HAP-1 (cell line): ENCODE measurements around the gene TYMP.

Source experiments
- DNase-seq, 2 experiments: peaks; one replicate each; pipeline ENCODE4 v3.0.0-alpha.2; 2016 to 2020; ENCODE audit warnings: low spot score in 2 of 2
- H3K27me3 ChIP-seq: fragments of 250-450 bp; sonication (Bioruptor Pico); 2 replicates; pipeline ENCODE4 v1.5.1; 2020; ENCODE audit warnings: low read depth, mild to moderate bottlenecking, moderate library complexity
- H3K36me3 ChIP-seq: fragments of 250-450 bp; sonication (Bioruptor Pico); replicated peaks from 2 replicates; pipeline ENCODE4 v1.5.1; 2020; ENCODE audit warnings: mild to moderate bottlenecking
- H3K4me1 ChIP-seq: fragments of 250-450 bp; sonication (Bioruptor Pico); 2 replicates; pipeline ENCODE4 v1.5.1; 2020; ENCODE audit warnings: mild to moderate bottlenecking
- H3K4me3 ChIP-seq: fragments of 250-450 bp; sonication (Bioruptor Pico); 2 replicates; pipeline ENCODE4 v1.5.1; 2020; ENCODE audit warnings: mild to moderate bottlenecking, moderate library complexity
- H3K9me3 ChIP-seq: fragments of 250-450 bp; sonication (Bioruptor Pico); 2 replicates; pipeline ENCODE4 v1.5.1; 2020; ENCODE audit warnings: mild to moderate bottlenecking, moderate library complexity
- in situ Hi-C: fragments of 300-500 bp; cut with MboI; formaldehyde crosslinking; loops from 3 replicates; pipeline ENCODE4 v1.14.3; 2020; ENCODE audit warnings: low sequenced_read_pairs, inconsistent platforms, mixed read lengths

TYMP gene, protein sequence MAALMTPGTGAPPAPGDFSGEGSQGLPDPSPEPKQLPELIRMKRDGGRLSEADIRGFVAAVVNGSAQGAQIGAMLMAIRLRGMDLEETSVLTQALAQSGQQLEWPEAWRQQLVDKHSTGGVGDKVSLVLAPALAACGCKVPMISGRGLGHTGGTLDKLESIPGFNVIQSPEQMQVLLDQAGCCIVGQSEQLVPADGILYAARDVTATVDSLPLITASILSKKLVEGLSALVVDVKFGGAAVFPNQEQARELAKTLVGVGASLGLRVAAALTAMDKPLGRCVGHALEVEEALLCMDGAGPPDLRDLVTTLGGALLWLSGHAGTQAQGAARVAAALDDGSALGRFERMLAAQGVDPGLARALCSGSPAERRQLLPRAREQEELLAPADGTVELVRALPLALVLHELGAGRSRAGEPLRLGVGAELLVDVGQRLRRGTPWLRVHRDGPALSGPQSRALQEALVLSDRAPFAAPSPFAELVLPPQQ

DNA sequence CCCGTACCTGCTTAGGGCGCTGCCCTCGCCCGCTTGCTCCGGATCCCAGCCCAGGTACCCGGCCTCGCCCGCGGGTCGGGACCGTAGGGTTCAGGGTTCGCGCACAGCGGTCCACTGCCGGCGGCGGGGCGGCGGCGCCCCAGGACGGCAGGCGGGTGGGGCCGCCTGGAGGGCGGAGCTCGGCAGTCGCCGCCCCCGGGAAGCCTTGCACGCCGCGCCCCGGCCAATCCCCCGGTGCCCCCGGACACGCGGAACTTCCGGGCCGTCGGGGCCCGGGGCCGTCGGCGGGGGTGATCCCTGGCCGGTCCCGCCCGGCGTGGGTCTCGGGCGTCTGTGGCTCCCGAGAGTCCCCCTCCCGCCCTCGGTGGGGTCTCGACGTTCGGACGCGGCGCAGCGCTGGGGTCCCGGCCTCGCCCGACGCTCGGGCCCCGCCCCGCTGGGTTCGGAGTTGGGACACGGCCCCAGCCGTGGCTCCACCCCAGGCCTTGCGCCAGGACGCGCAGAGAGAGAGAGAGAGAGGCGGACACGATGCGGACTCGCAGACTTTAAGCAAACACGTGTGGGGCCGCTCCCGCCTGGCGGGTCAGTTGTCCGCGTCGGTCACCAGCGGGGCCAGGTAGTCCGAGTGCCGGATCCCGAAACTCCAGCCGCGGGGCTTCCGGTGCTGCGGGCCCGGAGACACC, at the start of gene TYMP:
TYMP (minus strand) TSS at position 116 of the 683 bp plus-strand sequence. CDS start 303 bp downstream, outside the sequence.
- in situ Hi-C loops: no loop called here
- Histone ChIP-seq H3K9me3 (no peaks in the 10 kb centered on the region), H3K4me1 (peaks cover 17% of the 10 kb centered on the region), H3K27me3 (no peaks in the 10 kb centered on the region), H3K4me3 (peak within 1 kb of the TSS; percentile 48), H3K36me3 (peaks cover 3% of the 10 kb centered on the region; the same call in 1 of the 2 replicates)
- DNase-seq: peak; percentile 34 to 81

DNA sequence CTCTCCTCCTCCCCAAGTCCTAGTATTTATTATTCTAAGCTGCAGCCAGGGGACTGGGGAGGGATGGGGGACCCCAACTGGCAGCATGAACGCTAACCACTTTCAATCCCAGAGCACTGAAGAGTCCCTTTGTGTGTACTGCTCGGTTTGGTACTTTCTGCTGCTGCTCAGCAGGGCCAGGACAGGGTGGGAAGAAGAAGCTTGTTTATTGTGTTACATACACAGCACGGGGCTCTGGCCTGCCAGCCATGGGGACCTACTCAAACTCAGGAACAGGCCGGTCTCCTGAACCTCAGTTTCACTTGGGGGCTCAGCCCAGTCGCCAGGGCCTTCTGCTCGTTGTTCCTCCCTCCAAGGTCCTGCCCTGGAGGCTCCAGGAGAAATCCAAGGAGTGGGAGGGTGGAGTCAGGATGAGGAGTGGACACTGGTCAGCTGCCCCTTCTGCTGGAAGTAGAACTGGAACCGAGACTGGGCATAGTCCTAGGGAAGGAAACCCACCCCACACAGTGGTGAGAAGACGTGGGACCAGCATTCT, 49.0 kb upstream of the TYMP start:
- Histone ChIP-seq H3K9me3 (no peaks in the 10 kb centered on the region), H3K4me1 (peaks cover 11% of the 10 kb centered on the region), H3K4me3 (no peak overlapping the region), H3K27me3 (no peaks in the 10 kb centered on the region), H3K36me3 (peaks cover 55% of the 10 kb centered on the region)
- DNase-seq: no peak
- in situ Hi-C loops: no loop called here

DNA sequence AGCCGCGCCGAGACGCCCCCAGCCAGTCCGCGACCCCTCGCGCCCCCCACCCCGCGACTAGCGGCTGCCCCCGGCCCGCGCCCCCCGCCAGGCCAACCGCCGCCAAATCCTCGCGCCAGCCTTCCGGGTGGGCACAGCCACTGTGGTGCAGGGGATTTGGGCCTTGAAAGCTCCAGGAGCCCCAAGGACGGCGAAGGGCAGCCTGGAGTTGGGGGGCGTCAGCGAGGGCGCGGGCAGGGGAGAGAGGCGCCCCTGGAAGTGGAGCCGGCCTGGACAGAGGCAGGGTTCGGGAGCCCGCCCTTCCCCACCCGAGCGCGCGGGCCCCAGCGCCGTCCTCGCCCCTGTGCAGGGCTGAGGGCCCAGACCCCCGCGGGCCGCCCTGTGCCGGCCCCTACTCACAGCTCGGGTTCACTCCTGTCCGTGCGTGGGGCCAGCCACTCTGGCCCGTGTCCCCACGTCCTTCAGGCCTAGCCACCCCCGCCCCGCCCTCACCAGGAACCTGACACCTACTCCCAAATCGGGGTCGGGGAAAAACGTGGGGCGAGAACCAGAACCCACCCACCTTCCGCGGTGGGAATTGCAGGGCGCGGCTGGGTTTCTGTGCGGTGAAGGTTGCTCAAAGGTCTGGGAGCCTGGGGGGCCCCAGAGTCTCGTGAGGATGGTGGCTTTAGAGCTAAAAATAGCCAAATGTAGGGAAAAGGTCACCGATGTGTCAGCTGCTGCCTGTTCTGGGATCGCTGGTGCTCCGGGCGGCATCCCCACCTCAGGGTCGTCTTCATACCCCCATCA, 48.4 kb upstream of the TYMP start, which contains the start of gene CPT1B:
CPT1B (minus strand) TSS at position 441 of the 789 bp plus-strand sequence. CDS start 512 bp downstream, outside the sequence.
- no peak for DNase-seq
- H3K4me1 ChIP-seq: peaks cover 7% of the 10 kb centered on the region
- H3K4me3 ChIP-seq: no peak within 1 kb of the TSS
- H3K36me3 ChIP-seq: peaks cover 62% of the 10 kb centered on the region
- in situ Hi-C loops: no loop called here
- no peaks in the 10 kb centered on the region for H3K9me3 ChIP-seq
- no peaks in the 10 kb centered on the region for H3K27me3 ChIP-seq

DNA sequence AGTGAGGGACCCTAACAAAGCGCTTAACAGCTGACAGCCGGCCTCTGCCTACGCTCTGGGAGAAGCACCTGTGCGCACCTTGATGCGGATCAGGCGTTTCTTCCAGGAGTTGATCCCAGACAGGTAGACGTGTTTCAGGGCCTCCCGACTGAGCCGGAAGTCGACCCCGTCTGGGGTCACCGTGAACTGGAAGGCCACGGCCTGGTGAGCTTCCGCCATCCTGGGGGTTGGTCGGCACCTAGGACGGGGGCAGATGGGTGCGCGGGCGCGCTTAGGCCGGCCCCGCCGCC, 47.8 kb upstream of the TYMP start:
- H3K36me3 ChIP-seq: peaks cover 67% of the 10 kb centered on the region
- H3K4me1 ChIP-seq: peaks cover 7% of the 10 kb centered on the region
- no peak overlapping the region for H3K4me3 ChIP-seq
- in situ Hi-C loops: no loop called here
- DNase-seq: no peak
- no peaks in the 10 kb centered on the region for H3K27me3 ChIP-seq
- H3K9me3 ChIP-seq: no peaks in the 10 kb centered on the region

DNA sequence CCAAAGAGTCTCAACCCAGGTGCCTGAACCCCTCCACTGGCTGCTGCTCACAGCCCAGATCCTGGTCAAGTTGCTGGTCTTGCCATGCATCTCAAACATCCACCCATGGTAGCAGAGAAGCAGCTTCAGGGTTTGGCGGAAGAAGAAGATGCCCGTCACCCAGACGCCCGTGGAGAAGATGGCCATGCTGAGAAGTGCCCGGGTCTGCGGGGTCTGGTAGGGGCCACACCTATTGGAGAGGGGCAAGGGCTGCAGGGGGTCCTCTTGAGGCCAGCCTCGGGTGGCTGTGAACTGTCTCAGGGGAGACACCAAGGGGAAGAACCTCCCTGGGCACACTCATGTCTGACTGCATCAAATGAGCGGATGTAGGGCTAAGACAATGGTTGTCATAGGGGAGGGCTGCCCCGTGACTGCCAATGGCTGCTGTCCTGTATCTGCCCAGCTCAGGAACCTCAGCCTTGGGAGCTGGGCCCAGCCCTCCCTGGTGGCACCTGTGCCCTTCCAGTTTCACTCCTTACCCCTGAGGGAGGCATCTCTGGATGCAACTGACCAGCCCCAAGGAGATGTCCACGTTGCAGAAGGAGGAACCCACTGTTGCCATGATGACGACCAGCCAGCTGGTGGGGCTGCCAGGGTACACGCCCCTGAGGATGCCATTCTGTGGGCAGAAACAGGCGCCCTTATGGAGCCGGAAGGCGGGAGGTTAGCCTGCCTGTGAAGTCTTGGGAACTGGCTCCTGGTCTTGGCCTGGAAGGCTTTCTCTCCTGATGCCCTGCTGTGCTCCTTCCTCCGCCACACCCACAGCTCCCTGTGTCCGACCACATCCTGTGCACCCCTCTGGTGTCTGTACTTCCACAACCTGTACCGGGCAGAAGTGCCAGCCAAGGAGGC, 47.2 kb upstream of the TYMP start:
- H3K36me3 ChIP-seq: peaks cover 73% of the 10 kb centered on the region
- in situ Hi-C loops: no loop called here
- no peaks in the 10 kb centered on the region for H3K9me3 ChIP-seq
- no peak overlapping the region for H3K4me3 ChIP-seq
- no peaks in the 10 kb centered on the region for H3K27me3 ChIP-seq
- peaks cover 7% of the 10 kb centered on the region for H3K4me1 ChIP-seq
- no peak for DNase-seq

DNA sequence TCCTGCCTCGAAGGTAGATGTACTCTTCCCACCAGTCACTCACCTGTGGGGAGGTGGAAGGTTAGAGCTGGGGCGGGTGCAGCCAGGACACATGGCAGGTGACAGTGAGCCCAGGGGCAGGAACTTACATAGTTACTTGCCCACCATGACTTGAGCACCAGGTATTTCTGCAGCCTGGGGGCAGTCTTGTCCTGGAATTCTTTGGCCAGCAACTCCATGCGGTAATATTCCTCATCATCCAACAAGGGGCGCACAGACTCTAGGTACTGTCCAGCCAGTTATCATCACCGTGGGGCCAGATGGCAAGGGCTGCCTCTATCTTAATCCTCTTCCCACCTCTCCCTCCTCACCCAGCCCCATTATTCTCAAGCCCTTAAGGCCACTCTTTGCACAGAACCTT, 46.3 kb upstream of the TYMP start:
- Histone ChIP-seq H3K36me3 (peaks cover 79% of the 10 kb centered on the region), H3K9me3 (no peaks in the 10 kb centered on the region), H3K4me1 (no peaks in the 10 kb centered on the region), H3K27me3 (no peaks in the 10 kb centered on the region), H3K4me3 (no peak overlapping the region)
- DNase-seq: peak; percentile 17 to 45
- in situ Hi-C loops: no loop called here

DNA sequence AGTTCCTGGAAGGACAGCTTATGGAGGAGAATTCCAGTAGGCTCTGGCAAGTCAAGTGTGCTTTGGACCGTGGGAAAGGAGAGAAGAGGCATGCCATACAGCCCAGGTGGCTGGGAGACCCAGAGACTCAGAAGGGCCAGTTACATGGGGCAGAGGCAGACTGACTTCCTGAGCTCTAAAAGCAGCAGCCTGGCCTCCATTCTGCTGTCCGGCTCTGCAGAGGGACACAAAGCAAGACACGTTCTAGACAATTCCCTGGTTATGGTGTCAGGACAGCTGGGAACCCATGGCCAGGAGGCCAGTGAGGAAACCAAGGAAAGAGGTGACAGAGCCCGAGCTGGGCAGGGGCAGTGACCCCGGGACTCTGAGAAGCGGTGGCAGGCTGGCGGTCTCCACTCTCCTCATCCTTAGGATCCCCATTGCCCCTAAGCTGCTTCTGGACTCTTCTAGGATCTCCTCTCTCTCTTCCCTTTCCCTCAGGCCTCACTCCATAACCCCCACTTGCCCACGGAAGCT, 45.7 kb upstream of the TYMP start:
- Histone ChIP-seq H3K9me3 (no peaks in the 10 kb centered on the region), H3K27me3 (no peaks in the 10 kb centered on the region), H3K36me3 (peaks cover 81% of the 10 kb centered on the region), H3K4me1 (no peaks in the 10 kb centered on the region), H3K4me3 (no peak overlapping the region)
- DNase-seq: no peak
- in situ Hi-C loops: no loop called here

DNA sequence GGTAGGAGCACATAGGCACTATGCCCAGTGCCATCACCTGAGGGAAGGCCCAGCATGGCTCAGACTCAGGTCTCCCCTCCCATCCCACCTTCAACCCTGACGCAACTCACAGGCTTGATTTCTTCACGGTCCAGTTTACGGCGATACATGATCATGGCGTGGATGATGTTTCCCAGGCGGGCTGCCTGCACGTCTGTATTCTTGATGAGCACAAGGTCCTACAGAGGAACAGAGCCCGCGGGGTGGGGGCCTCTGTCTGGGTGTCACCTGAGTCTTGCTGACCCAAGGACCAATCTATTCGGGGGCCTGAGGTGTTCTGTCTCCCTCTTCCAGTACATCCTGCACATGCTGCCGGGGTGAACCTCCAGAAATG, 44.6 kb upstream of the TYMP start:
- no peaks in the 10 kb centered on the region for H3K9me3 ChIP-seq
- in situ Hi-C loops: no loop called here

DNA sequence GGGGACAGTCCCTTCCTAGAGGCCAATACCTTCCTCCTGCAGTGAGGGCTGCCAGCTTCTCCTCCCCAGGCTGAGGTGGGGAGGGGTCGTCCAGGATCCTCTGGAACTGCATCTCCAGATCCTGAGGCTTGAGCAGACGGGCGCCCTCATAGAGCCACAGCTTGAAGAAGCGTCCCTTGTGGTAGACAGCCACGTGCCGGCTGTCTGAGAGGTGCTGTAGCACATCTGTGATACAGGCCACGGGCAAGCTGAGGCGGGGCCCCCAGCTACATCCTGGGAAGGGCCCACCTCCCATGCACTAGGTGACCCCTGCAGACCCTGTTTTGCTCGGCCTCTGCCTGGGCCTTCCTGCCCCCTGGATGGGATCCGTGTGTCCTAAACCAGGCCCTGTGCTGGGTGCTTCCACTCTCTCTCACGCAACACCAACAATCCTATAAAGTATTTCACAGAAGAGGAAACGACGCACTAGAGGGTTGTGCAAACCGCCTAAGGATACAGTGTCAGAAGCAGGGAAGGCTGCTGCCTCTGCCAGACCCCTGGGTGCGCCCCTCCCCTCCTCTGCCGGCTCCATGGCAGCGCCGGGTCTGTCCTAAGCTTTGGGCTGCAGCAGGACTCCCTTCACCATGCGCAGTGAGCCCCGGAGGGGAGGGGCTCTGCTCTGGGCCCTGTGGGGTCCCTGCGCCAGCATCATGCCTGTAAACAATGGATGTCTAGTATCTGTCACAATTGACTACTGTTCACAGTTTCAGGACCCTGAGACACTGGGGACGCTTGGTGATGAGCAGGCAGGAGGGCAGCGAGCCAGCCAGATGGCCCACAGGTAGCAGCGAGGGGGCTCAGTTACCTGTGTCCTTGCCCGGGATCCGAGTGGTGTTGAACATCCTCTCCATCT, 43.9 kb upstream of the TYMP start:
- in situ Hi-C loops: no loop called here
- DNase-seq: no peak
- no peaks in the 10 kb centered on the region for H3K27me3 ChIP-seq
- peaks cover 81% of the 10 kb centered on the region for H3K36me3 ChIP-seq
- no peak overlapping the region for H3K4me3 ChIP-seq
- no peaks in the 10 kb centered on the region for H3K9me3 ChIP-seq
- H3K4me1 ChIP-seq: no peaks in the 10 kb centered on the region

More for the DNA sequence above, 44.6 kb upstream of the TYMP start:
- H3K27me3 ChIP-seq: no peaks in the 10 kb centered on the region
- DNase-seq: no peak
- H3K4me3 ChIP-seq: no peak overlapping the region
- no peaks in the 10 kb centered on the region for H3K4me1 ChIP-seq
- H3K36me3 ChIP-seq: peaks cover 81% of the 10 kb centered on the region

DNA sequence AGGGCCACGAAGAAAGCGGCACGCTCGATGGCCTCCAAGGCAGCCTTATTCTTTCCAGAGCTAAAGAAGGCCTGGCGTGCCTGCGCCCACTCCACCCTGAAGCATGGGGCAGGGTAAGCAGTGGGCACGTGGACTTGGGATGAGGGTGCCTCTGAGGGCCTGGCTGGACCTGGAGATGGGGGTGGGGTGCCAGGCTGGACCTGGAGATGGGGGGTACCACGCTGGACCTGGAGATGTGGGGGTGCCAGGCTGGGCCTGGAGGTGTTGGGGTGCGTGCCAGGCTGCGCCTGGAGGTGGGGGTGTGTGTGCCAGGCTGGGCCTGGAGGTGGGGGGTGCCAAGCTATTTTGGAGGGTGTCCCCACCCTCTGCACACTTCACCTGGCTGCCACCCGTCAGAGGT, 43.2 kb upstream of the TYMP start:
- Histone ChIP-seq H3K4me3 (no peak overlapping the region), H3K4me1 (no peaks in the 10 kb centered on the region), H3K9me3 (no peaks in the 10 kb centered on the region), H3K36me3 (peaks cover 80% of the 10 kb centered on the region), H3K27me3 (no peaks in the 10 kb centered on the region)
- DNase-seq: no peak
- in situ Hi-C loops: no loop called here

DNA sequence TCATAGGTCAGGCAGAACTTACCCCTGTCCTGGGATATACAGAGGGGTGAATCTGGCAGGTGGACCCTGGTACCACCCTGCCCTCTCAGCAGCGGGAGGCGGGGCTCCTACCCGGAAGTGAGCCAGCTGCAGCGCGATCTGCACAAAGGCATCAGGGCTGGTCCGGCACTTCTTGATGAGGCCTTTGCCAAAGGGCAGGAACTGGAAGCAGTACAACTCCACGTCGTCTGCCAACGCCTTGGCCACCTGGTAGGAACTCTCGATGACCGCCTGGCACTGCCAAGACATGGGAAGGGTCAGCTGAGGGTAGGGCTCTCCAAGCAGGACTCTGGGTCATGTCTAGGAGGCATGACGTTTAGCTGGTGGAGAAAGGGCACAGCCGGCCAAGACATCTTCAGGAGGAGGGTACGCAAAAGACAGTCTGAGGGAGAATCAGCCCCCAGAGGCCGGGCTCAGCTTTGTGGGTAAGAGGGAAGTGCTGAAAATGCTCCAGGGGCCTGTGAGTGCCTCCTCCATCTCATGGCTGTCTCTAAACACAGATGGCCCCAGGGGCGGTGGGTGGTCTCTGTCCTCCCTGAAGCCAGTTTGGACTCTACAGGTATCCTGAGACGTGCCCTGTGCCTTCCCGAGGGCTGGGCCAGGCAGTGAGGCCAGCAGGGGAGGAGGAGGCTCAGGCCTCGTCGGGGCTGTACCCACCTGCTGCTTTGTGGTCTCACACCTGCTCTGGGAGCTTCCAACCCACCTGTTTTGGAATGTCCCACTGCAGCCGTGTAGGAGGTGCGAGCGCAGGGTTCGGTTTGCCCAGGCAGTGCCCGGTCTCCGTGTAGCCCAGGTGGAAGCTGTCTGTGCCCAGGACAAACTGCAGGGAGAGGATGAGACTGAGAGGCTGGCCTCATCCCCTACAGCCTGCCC, 41.7 kb upstream of the TYMP start:
- DNase-seq: no peak
- Histone ChIP-seq H3K4me1 (no peaks in the 10 kb centered on the region), H3K27me3 (no peaks in the 10 kb centered on the region), H3K4me3 (no peak overlapping the region), H3K9me3 (no peaks in the 10 kb centered on the region), H3K36me3 (peaks cover 75% of the 10 kb centered on the region)
- in situ Hi-C loops: no loop called here
